ENCODE measurements around the gene SFXN2.
"Not testable (repeated sequence)": the region's sequence is repeated elsewhere in the genome, so short reads cannot be mapped to it uniquely, and the experiment has no call there.

The SFXN2 gene

GRCh38 chr10:102744374-102745051 lies 30.1 kb downstream of the SFXN2 start:
- DNase-seq (ENCODE audit: low read depth, low spot score): no peak
- peak overlapping the region; percentile 29 for H3K27ac ChIP-seq

GRCh38 chr10:102745157-102745556 lies 30.7 kb downstream of the SFXN2 start:
- no peak overlapping the region for H3K27ac ChIP-seq
- no peak for DNase-seq (ENCODE audit: low read depth, low spot score)

GRCh38 chr10:102752266-102752930 lies 38.0 kb downstream of the SFXN2 start:
- no peak overlapping the region for H3K27ac ChIP-seq
- DNase-seq (ENCODE audit: low read depth, low spot score): no peak

GRCh38 chr10:102752934-102753664 lies 38.7 kb downstream of the SFXN2 start:
- no peak for DNase-seq (ENCODE audit: low read depth, low spot score)
- no peak overlapping the region for H3K27ac ChIP-seq

- DNase-seq (ENCODE audit: low read depth, low spot score): no peak
- no peak overlapping the region for H3K27ac ChIP-seq
Observed at GRCh38 chr10:102753718-102754117, 39.3 kb downstream of the SFXN2 start.

GRCh38 chr10:102757323-102757722 lies 42.9 kb downstream of the SFXN2 start:
- no peak overlapping the region for H3K27ac ChIP-seq
- no peak for DNase-seq (ENCODE audit: low read depth, low spot score)

GRCh38 chr10:102758240-102758932 lies 44.0 kb downstream of the SFXN2 start:
- no peak overlapping the region for H3K27ac ChIP-seq
- no peak for DNase-seq (ENCODE audit: low read depth, low spot score)

GRCh38 chr10:102758933-102759262 lies 44.5 kb downstream of the SFXN2 start:
- H3K27ac ChIP-seq; DNase-seq (ENCODE audit: low read depth, low spot score): not testable (repeated sequence)

- no peak overlapping the region for H3K27ac ChIP-seq
- no peak for DNase-seq (ENCODE audit: low read depth, low spot score)
Observed at GRCh38 chr10:102759497-102760210, 45.2 kb downstream of the SFXN2 start.

- no peak for DNase-seq (ENCODE audit: low read depth, low spot score)
- no peak overlapping the region for H3K27ac ChIP-seq
Observed at GRCh38 chr10:102761981-102762380, 47.5 kb downstream of the SFXN2 start.

GRCh38 chr10:102762401-102763015 lies 48.1 kb downstream of the SFXN2 start:
- no peak overlapping the region for H3K27ac ChIP-seq
- no peak for DNase-seq (ENCODE audit: low read depth, low spot score)

GRCh38 chr10:102763037-102763607 lies 48.7 kb downstream of the SFXN2 start:
- no peak overlapping the region for H3K27ac ChIP-seq
- DNase-seq (ENCODE audit: low read depth, low spot score): no peak

GRCh38 chr10:102764470-102765161 lies 50.2 kb downstream of the SFXN2 start:
- no peak for DNase-seq (ENCODE audit: low read depth, low spot score)
- peak overlapping the region; percentile 40 for H3K27ac ChIP-seq

- no peak for DNase-seq (ENCODE audit: low read depth, low spot score)
- peak overlapping the region; percentile 40 for H3K27ac ChIP-seq
Observed at GRCh38 chr10:102765336-102765735, 50.9 kb downstream of the SFXN2 start.

- no peak overlapping the region for H3K27ac ChIP-seq
Observed at GRCh38 chr10:102767428-102768160, 53.2 kb downstream of the SFXN2 start.

GRCh38 chr10:102769375-102770107 lies 55.1 kb downstream of the SFXN2 start:
- peak; percentile 77 for DNase-seq (ENCODE audit: low read depth, low spot score)
- H3K27ac ChIP-seq: peak overlapping the region; percentile 80

More at GRCh38 chr10:102767428-102768160, 53.2 kb downstream of the SFXN2 start:
- DNase-seq (ENCODE audit: low read depth, low spot score): no peak

- no peak for DNase-seq (ENCODE audit: low read depth, low spot score)
- H3K27ac ChIP-seq: peak overlapping the region; percentile 80
Observed at GRCh38 chr10:102770108-102770482, 55.7 kb downstream of the SFXN2 start.

All from epithelial cell of prostate (primary cell).